ENCODE measurements around the gene PPP2R1A. TPM values are rescaled to one million over a fixed set of nuclear protein-coding genes. Genes with fewer than 3 reads are reported as not detected.
"Not testable (repeated sequence)": the region's sequence is repeated elsewhere in the genome, so short reads cannot be mapped to it uniquely, and the experiment has no call there.

PPP2R1A gene
- total RNA-seq, 1 donor from 2014 or later, result 163 TPM

DNA sequence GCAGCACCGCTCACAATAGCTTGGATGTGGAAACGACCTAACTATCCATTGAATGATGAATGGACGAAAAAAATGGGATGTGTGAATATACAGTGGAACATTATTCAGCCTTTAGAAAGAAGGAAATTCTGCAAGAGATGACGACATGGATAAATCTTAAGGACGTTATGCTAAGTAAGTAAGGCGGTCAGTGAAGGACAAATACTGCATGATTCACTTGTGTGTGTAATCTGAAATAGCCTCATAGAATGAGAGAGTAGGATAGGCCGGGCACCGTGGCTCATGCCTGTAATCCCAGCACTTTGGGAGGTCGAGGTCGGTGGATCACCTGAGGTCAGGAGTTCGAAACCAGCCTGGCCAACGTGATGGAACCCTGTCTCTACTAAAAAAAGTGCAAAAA lies 54.2 kb downstream of the PPP2R1A start:
- Histone ChIP-seq H3K4me1 (no peaks in the 10 kb centered on the region), H3K27me3 (no peaks in the 10 kb centered on the region), H3K9me3 (no peaks in the 10 kb centered on the region), H3K36me3 (no peaks in the 10 kb centered on the region), H3K27ac (no peak overlapping the region), H3K4me3 (no peak overlapping the region)
- TF ChIP-seq POLR2AphosphoS5 (IDR thresholded peaks at IDR 0.05; ENCODE audit: insufficient read depth in 1 of 2, low read depth in 1 of 2) (no peak), POLR2A (IDR thresholded peaks at IDR 0.05) (no peak)
- TF ChIP-seq, protein P1, sequence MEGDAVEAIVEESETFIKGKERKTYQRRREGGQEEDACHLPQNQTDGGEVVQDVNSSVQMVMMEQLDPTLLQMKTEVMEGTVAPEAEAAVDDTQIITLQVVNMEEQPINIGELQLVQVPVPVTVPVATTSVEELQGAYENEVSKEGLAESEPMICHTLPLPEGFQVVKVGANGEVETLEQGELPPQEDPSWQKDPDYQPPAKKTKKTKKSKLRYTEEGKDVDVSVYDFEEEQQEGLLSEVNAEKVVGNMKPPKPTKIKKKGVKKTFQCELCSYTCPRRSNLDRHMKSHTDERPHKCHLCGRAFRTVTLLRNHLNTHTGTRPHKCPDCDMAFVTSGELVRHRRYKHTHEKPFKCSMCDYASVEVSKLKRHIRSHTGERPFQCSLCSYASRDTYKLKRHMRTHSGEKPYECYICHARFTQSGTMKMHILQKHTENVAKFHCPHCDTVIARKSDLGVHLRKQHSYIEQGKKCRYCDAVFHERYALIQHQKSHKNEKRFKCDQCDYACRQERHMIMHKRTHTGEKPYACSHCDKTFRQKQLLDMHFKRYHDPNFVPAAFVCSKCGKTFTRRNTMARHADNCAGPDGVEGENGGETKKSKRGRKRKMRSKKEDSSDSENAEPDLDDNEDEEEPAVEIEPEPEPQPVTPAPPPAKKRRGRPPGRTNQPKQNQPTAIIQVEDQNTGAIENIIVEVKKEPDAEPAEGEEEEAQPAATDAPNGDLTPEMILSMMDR (IDR thresholded peaks at IDR 0.05), result no peak
- intact Hi-C loops (cut with DNase I), result loop anchor here (5.0 kb wide), 1 partner anchor 107 kb away; the partner anchor contains the start of gene ZNF616
- DNase-seq (ENCODE audit: extremely low spot score in 2 of 2), result no peak

DNA sequence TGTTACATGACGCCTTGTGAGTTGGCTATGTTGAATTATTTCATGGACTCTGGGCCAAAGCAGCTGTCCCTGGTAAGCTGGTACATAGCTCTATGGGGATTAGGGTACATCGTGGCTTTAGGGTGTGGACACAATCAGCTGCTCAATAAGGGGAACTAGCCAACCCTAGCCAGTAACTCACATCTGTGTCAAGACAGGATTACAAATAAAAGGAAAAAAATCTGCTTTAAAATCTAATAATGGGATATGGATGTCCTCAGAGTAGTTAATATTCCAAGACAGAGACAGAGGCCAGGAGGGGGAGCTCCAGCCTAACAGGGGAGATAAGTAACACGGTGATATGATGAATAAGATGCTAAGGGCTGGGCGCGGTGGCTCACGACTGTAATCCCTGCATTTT lies 58.4 kb downstream of the PPP2R1A start:
- intact Hi-C loops (cut with DNase I), result no loop called here
- TF ChIP-seq, protein P1 (IDR thresholded peaks at IDR 0.05), result peak in 2 of 3 experiments; percentile 24 to 35
- no peak for TF ChIP-seq POLR2AphosphoS5 (IDR thresholded peaks at IDR 0.05; ENCODE audit: insufficient read depth in 1 of 2, low read depth in 1 of 2)

DNA sequence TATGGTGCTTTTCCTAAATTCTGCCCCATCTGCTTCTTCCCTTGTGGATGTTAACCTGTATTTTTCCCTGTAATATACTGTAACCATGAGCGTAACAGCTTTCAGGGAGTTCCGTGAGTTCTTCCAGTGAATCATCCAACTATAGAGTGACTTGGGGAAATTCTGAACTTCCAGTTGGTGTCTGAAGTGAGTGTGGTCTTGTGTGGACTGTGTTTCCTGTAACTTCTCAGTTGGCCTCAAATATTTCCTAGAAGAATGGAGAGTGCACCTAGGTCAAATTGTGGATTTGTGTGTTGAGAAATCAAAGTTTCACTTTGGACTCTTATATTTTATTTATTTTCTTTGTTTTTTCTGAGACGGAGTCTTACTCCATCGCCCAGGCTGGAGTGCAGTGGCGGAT lies 68.6 kb downstream of the PPP2R1A start:
- no peak overlapping the region for H3K27ac ChIP-seq
- H3K36me3 ChIP-seq, result no peaks in the 10 kb centered on the region
- no peak for DNase-seq (ENCODE audit: extremely low spot score in 2 of 2)
- intact Hi-C loops (cut with DNase I), result no loop called here
- no peaks in the 10 kb centered on the region for H3K27me3 ChIP-seq
- no peaks in the 10 kb centered on the region for H3K4me1 ChIP-seq
- TF ChIP-seq POLR2AphosphoS5 (IDR thresholded peaks at IDR 0.05; ENCODE audit: insufficient read depth in 1 of 2, low read depth in 1 of 2) (no peak), POLR2A (IDR thresholded peaks at IDR 0.05) (no peak)
- TF ChIP-seq, protein P1 (IDR thresholded peaks at IDR 0.05), result no peak
- H3K9me3 ChIP-seq, result no peaks in the 10 kb centered on the region
- no peak overlapping the region for H3K4me3 ChIP-seq

More for the DNA sequence above, 58.4 kb downstream of the PPP2R1A start:
- no peak overlapping the region for H3K4me3 ChIP-seq
- H3K27ac ChIP-seq, result no peak overlapping the region
- no peaks in the 10 kb centered on the region for H3K4me1 ChIP-seq
- H3K9me3 ChIP-seq, result no peaks in the 10 kb centered on the region
- no peaks in the 10 kb centered on the region for H3K27me3 ChIP-seq
- H3K36me3 ChIP-seq, result no peaks in the 10 kb centered on the region
- no peak for DNase-seq (ENCODE audit: extremely low spot score in 2 of 2)

DNA sequence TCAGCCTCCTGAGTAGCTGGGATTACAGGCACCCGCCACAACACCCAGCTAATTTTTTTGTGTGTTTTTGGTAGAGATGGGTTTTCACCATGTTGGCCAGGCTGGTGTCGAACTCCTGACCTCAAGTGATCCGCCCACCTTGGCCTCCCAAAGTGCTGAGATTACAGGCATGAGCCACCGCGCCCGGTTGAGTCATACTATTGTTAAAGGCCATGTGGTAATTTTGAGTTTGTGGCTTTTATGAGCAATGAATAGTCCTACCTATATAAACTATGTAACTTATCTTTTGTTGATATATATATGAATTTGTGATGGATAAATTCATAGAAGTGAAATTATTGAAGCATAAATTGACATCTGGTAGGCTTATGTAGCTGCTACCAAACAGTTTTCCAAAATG lies 75.7 kb downstream of the PPP2R1A start:
- H3K36me3 ChIP-seq; H3K4me3 ChIP-seq; intact Hi-C loops (cut with DNase I); DNase-seq (ENCODE audit: extremely low spot score in 2 of 2); H3K9me3 ChIP-seq; H3K27me3 ChIP-seq; H3K27ac ChIP-seq: not testable (repeated sequence)
- peaks cover 11% of the 10 kb centered on the region for H3K4me1 ChIP-seq

DNA sequence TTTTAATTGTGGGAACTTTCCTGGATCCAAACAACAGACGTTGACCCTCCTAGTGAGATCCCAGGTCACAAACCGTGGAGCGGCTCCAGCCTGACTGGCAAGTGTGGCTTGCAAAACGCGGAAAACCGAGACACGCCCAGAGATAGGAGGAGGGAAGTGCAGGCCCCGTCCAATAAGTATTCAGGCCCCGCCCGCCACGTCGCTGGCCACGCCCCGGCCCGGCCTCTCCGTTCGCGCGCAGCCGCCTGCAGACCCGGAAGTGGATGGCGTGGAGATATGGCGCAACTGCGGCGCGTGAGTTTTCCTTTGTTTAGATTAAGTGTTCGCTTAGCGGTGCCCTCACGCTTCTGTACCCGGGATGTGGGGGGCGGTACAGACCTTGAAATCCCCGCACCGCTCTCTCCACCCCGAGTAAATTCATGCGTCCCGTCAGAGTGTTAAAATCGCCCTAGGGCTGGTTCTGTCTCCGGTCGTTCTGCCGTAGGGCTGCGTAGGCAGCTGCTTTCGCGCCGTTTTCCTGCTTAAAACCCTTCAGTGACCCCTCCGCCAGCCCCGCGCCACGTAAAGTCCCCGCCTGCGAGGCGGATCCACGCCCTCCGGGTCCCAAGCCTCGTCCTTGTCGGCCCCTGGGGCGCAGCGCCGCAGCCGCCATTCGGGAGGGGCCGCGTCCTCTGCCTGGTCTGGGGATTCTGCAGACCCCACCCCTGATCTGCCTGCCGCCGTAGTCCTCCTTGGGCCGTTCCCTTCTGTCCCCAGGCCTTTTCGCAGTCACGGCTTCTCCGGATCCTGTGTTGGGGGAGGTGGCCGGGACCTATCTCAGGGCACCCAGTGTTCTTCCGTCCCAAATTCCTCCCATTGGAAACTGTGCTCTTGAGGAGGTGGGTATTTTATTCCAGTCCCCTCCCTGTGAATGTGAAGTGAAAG lies 79.7 kb downstream of the PPP2R1A start, which contains the start of gene ZNF766:
Gene ZNF766, plus strand, starts transcription at position 250 of the 924 bp plus-strand sequence. Its CDS starts 27 bp downstream, at position 277.
- H3K4me1 ChIP-seq, result peaks cover 25% of the 10 kb centered on the region
- TF ChIP-seq POLR2A (IDR thresholded peaks at IDR 0.05) (peak; percentile 58 to 82), POLR2AphosphoS5 (IDR thresholded peaks at IDR 0.05; ENCODE audit: insufficient read depth in 1 of 2, low read depth in 1 of 2) (peak; percentile 96 to 99)
- TF ChIP-seq, protein P1 (IDR thresholded peaks at IDR 0.05), result peak in 2 of 3 experiments; percentile 8 to 11
- H3K27me3 ChIP-seq, result no peaks in the 10 kb centered on the region
- intact Hi-C loops (cut with DNase I), result no loop called here
- peak; percentile 97 to 98 for DNase-seq (ENCODE audit: extremely low spot score in 2 of 2)
- no peaks in the 10 kb centered on the region for H3K9me3 ChIP-seq
- H3K4me3 ChIP-seq, result peak within 1 kb of the TSS; percentile 90 to 93
- H3K27ac ChIP-seq, result peak within 1 kb of the TSS; percentile 93
- no peaks in the 10 kb centered on the region for H3K36me3 ChIP-seq
